Thyroid gland (tissue), 4 donors: Measurements from ENCODE around the gene ABCA12.

Experiments
- CTCF ChIP-seq, 6 experiments: fragments of 200-600 bp in 3 of 6; fragments of 450-650 bp in 3 of 6; sonication (generic) in 3 of 6; IDR thresholded peaks; one replicate each; pipeline ENCODE4 v1.5.1; 2016 to 2019; ENCODE audit warnings: antibody characterized with exemption in 6 of 6, mild to moderate bottlenecking in 2 of 6, inconsistent platforms in 1 of 6, moderate library complexity in 1 of 6
- POLR2A ChIP-seq, 2 donors: fragments of 450-650 bp; IDR thresholded peaks; one replicate each; pipeline ENCODE4 v1.6.1; 2017; ENCODE audit warnings: antibody characterized with exemption in 2 of 2, mild to moderate bottlenecking in 2 of 2, moderate library complexity in 1 of 2

GRCh38 chr2:215140166-215140707 is 1.8 kb upstream of the ABCA12 start:
- TF ChIP-seq CTCF (IDR thresholded peaks at IDR 0.05) (no peak), POLR2A (IDR thresholded peaks at IDR 0.05) (no peak)
